ENCODE results near the gene SRGAP1.

Gene SRGAP1

DNA sequence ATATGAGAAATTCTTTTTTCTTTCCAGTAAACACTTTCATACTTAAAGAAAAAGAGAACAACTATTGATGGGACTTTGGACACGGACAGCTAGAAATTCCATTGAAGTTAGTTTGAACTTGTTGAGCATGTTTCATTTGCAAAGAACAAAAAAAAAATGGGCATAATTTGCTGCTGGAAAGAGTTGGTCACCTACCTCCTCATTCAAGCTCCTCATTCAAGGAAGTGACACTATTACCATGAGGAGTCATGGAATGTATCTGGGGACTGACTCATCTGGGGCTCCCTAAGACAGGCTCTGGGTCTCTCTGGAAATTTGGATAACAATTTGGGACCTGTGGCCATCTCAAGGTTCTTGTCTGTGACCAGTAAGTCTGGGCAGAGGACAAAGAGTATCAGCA, 327.2 kb downstream of the SRGAP1 start:
- in situ Hi-C loops (cut with MboI; ENCODE audit: low sequenced_read_pairs) = no loop called here
- H3K4me3 ChIP-seq = no peak overlapping the region
- no peak for DNase-seq (ENCODE audit: low spot score in 2 of 2)
- no peaks in the 10 kb centered on the region for H3K27me3 ChIP-seq (ENCODE audit: low read depth)
- H3K36me3 ChIP-seq (replicated peaks) = no peaks in the 10 kb centered on the region
- peaks cover 18% of the 10 kb centered on the region for H3K4me1 ChIP-seq
- no peaks in the 10 kb centered on the region for H3K9me3 ChIP-seq

DNA sequence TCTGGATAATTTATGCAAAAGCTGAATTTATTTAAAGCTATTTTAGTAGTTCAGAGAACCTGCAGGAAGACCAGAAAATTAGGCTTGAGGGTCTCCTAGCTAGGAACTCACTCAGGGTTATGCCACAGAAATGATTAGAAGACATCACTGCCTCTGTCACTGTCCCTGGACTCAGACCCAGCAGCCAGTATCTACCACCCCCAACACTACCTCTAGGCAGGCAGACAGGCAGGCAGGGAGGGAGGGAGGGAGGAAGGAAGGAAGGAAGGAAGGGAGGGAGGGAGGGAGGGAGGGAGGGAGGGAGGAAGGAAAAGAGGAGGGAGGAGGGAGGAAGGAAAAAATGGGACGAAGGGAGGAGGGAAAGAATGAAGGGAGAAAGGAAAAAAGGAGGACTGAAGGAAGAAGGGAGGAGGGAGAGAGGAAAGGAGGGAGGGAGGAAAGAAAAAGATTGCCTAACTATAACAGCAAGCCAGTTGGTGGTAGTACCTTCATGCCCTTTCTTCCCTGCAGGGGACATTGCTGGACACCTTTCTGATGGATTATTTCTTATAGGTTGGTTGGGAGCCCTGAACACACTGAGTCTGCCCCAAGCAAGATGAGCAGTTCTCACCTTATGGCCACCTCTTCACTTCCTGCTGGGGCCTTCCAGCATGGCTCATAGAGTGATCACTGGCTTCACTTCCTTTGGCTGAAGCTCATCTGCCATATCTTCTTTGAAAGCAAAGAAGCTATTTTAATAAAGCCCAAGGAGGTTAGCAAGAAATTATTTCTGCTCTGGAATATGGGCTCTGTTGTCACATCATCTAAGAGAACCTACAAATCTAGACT, 327.9 kb downstream of the SRGAP1 start:
- Histone ChIP-seq H3K4me3 (no peak overlapping the region), H3K27me3 (ENCODE audit: low read depth) (no peaks in the 10 kb centered on the region), H3K4me1 (peaks cover 18% of the 10 kb centered on the region), H3K36me3 (replicated peaks) (no peaks in the 10 kb centered on the region), H3K9me3 (no peaks in the 10 kb centered on the region)
- DNase-seq (ENCODE audit: low spot score in 2 of 2) = no peak
- in situ Hi-C loops (cut with MboI; ENCODE audit: low sequenced_read_pairs) = no loop called here

DNA sequence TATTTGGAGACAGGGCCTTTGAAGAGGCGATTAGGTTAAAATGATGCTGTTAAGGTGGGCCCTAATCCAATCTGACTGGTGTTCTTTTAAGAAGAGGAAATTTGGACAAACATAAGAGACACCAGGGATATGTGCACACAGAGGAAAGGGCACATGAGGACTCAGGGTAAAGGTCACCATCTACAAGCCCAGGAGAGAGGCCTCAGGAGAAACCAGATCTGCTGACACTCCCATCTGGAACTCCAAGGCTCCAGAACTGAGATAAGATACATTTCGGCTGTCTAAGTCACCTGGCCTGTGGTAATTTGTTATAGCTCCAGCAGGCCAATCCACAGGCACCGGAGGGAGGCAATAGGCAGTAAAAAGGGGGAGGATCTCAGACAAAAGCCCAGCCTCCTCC, 329.0 kb downstream of the SRGAP1 start:
- H3K9me3 ChIP-seq = no peaks in the 10 kb centered on the region
- DNase-seq (ENCODE audit: low spot score in 2 of 2) = no peak
- peaks cover 18% of the 10 kb centered on the region for H3K4me1 ChIP-seq
- no peaks in the 10 kb centered on the region for H3K36me3 ChIP-seq (replicated peaks)
- no peaks in the 10 kb centered on the region for H3K27me3 ChIP-seq (ENCODE audit: low read depth)
- no peak overlapping the region for H3K4me3 ChIP-seq
- in situ Hi-C loops (cut with MboI; ENCODE audit: low sequenced_read_pairs) = no loop called here

DNA sequence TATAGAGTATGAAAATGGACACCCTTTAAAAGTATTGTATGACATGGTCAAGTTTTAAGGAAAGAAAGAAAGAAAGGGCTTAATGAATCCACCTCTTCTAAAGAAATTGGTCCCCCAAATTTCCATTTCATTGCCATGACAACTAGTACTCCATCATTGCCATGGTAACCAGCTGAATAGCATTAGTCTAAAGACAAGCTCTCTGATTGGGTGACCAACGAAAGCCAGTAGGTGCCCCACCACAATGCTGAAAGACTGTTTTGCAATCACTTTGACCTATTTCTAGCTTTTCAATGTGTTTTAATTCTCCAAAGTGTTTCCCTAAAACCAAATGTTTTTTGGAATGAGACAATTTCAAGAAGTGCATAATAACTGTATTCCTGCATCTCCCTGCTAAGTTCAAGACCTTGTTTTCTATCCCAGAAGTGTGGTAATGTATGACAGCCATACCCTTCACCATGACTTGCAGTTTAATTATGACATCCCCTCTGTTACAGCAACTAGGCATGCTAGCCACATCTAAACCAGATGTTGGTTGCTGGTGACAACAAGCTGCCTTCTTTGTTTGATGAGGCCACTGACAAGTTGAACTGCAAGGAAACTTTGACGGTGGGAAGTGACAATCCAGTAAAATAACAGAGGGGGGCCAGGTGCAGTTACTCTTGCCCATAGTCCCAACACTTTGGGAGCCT, 330.9 kb downstream of the SRGAP1 start:
- H3K27me3 ChIP-seq (ENCODE audit: low read depth) = no peaks in the 10 kb centered on the region
- no peak for DNase-seq (ENCODE audit: low spot score in 2 of 2)
- H3K36me3 ChIP-seq (replicated peaks) = no peaks in the 10 kb centered on the region
- in situ Hi-C loops (cut with MboI; ENCODE audit: low sequenced_read_pairs) = no loop called here
- H3K4me1 ChIP-seq = peaks cover 8% of the 10 kb centered on the region
- no peaks in the 10 kb centered on the region for H3K9me3 ChIP-seq
- no peak overlapping the region for H3K4me3 ChIP-seq

DNA sequence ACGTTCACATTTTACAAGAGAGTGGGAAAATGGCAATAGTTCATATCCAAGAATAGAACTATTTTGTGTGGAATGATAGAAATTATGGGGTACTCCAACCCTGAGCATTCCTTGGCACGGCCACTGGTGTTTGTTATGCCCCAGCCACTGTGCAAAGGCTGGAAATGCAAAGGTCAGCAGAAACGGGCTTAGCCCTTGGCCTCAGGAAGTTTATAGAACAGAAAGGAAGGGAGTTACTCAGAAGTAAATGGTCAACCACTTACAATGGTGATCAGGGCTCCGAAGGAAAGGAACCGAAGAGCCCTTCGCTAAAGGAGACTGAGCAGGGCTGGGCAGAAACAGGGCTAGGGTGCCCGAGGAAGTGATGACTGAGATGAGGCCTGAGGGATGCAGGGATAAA, 332.5 kb downstream of the SRGAP1 start:
- Histone ChIP-seq H3K4me3 (no peak overlapping the region), H3K36me3 (replicated peaks) (no peaks in the 10 kb centered on the region), H3K27me3 (ENCODE audit: low read depth) (no peaks in the 10 kb centered on the region), H3K4me1 (no peaks in the 10 kb centered on the region), H3K9me3 (no peaks in the 10 kb centered on the region)
- DNase-seq (ENCODE audit: low spot score in 2 of 2) = no peak
- in situ Hi-C loops (cut with MboI; ENCODE audit: low sequenced_read_pairs) = no loop called here

DNA sequence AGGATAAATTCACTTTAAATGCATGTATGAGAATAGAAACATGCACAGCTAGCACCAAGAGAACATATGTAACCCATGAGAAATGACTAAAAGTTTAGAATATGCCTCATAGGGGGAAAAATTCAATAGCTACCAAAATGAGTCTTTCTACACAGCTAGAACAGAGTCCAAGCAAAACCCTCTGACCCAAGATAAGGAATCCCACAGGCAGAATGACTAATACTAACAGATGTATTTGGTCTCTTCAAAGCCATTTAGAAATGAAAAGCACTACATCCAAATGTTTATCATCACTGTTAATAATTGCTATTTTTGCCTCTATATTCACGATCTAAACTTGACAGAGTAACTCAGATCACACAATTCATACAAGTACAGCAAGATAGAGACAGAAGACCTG, 333.6 kb downstream of the SRGAP1 start:
- H3K4me1 ChIP-seq = no peaks in the 10 kb centered on the region
- no peaks in the 10 kb centered on the region for H3K36me3 ChIP-seq (replicated peaks)
- no peaks in the 10 kb centered on the region for H3K27me3 ChIP-seq (ENCODE audit: low read depth)
- no peak for DNase-seq (ENCODE audit: low spot score in 2 of 2)
- H3K4me3 ChIP-seq = no peak overlapping the region
- H3K9me3 ChIP-seq = no peaks in the 10 kb centered on the region
- in situ Hi-C loops (cut with MboI; ENCODE audit: low sequenced_read_pairs) = no loop called here

DNA sequence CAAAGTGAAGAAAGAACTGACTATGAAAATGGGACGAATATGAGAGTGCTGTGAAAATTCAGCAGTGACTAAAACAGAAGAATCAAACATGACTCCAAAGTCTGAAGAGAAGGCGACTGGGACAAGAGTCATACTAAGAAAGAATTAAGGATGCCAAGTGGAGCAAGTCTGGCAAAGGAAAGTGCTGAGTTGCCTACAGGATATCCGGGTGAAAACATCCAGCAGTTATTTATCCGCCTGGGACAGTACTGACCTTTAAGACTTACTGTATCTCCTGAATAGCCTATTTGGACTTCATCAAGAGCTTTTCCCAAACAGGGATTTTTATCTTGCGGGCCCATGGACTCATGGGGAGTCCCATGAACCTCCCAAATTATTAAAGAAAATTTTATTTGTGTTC, 336.5 kb downstream of the SRGAP1 start:
- no peaks in the 10 kb centered on the region for H3K9me3 ChIP-seq
- H3K4me1 ChIP-seq = no peaks in the 10 kb centered on the region
- in situ Hi-C loops (cut with MboI; ENCODE audit: low sequenced_read_pairs) = no loop called here
- H3K36me3 ChIP-seq (replicated peaks) = no peaks in the 10 kb centered on the region
- no peak overlapping the region for H3K4me3 ChIP-seq
- no peaks in the 10 kb centered on the region for H3K27me3 ChIP-seq (ENCODE audit: low read depth)
- DNase-seq (ENCODE audit: low spot score in 2 of 2) = no peak

DNA sequence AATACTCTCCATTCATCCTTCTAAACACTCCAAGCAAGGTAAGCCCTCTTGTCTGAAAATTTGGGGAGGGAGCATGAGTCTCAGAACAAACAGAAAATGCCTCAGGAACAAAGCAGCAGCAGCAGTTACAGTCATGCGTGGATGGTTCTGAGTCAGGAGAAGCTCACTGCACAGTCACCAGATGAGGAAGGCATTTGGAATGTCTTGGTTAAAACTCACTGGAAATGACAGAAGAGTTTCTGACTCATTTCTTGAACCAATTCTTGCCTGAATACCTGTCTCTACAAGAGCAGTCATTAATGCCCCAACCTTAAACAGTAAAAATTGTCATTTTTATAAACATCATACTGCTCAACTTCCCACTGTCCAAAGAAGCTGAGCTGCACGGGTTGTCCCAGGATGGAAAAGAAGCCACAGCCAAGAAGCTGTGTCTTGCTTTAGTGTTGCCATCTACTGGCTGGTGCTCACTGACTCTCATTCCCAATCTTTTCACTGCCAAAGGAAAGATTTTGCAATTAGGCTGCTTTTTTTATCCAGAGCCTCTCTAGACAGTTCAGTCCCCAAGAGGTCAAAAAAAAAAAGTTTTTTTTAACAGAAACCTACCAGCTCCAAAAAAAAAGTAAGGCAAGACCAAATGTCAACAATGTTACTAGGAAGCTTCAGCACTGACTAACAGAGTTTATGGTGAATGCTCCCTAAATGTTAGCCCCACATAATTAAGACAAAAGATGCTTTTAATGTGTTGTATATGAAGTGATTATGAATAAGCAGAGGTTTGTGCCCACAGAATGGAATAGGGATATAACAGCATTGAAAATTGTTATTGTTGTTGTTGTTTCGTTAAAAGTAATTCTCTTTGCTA, 337.2 kb downstream of the SRGAP1 start:
- no peaks in the 10 kb centered on the region for H3K36me3 ChIP-seq (replicated peaks)
- no peak overlapping the region for H3K4me3 ChIP-seq
- peak; percentile 48 to 55 for DNase-seq (ENCODE audit: low spot score in 2 of 2)
- no peaks in the 10 kb centered on the region for H3K4me1 ChIP-seq
- in situ Hi-C loops (cut with MboI; ENCODE audit: low sequenced_read_pairs) = no loop called here
- no peaks in the 10 kb centered on the region for H3K27me3 ChIP-seq (ENCODE audit: low read depth)
- H3K9me3 ChIP-seq = no peaks in the 10 kb centered on the region

DNA sequence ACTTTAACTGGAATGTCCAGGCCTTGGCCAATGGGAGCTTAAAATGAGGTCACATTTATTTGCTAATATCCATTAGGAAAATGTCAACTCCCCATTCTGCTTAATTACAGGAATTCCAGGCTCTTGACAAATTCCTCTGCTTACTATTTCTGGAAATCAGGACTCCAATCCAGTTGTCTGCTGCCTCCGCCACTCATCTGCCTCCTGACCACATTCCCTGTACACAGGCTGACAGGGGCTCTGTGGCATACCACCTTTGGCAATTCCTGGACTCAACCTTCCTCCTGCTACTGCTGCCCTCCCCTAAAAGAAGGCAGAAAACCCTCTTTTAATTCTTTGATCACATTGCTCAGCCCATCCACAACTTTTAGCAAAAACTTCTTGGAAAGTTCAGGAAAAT, 339.7 kb downstream of the SRGAP1 start:
- in situ Hi-C loops (cut with MboI; ENCODE audit: low sequenced_read_pairs) = no loop called here
- H3K4me1 ChIP-seq = no peaks in the 10 kb centered on the region
- DNase-seq (ENCODE audit: low spot score in 2 of 2) = no peak
- H3K27me3 ChIP-seq (ENCODE audit: low read depth) = no peaks in the 10 kb centered on the region
- H3K36me3 ChIP-seq (replicated peaks) = no peaks in the 10 kb centered on the region
- H3K9me3 ChIP-seq = no peaks in the 10 kb centered on the region
- H3K4me3 ChIP-seq = no peak overlapping the region

DNA sequence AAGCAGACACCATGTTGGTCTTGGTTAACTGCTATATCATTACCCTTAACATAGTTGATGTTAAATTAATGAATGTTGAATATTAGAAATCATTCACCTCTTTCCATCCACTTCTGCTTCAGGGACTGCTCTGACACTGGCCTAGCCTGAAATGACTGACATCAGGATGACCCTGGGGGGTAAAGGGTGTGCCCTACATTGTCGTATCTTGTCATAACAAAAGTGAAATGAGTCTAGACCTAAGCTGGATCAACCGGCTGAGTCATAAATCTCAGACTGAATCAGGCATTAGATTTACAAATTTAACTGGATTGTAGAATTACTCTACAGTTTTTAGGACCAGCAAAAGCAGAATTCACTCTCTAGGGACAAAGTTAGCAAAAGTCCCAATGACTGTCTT, 342.3 kb downstream of the SRGAP1 start:
- H3K4me3 ChIP-seq = no peak overlapping the region
- H3K4me1 ChIP-seq = no peaks in the 10 kb centered on the region
- no peaks in the 10 kb centered on the region for H3K36me3 ChIP-seq (replicated peaks)
- DNase-seq (ENCODE audit: low spot score in 2 of 2) = no peak
- H3K27me3 ChIP-seq (ENCODE audit: low read depth) = no peaks in the 10 kb centered on the region
- no peaks in the 10 kb centered on the region for H3K9me3 ChIP-seq
- in situ Hi-C loops (cut with MboI; ENCODE audit: low sequenced_read_pairs) = no loop called here

DNA sequence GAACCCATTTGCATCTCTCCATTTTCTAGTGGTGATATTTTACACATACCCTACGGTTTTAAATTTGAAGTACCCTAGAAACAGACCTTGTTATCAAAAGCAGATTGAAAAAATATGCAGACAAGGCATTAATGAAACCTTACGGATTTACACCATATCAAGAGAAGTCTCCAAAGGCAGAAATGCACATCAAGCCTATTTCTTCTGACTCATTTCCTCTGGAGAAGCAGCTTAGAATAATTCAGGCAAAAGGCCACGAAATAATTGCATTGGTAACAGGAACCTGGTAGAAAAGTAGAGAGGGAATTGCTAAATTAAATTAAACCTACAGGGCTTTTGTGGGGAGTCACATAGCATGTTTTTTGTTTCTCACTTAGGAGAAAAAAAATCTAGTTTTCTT, 342.9 kb downstream of the SRGAP1 start:
- in situ Hi-C loops (cut with MboI; ENCODE audit: low sequenced_read_pairs) = no loop called here
- Histone ChIP-seq H3K4me1 (no peaks in the 10 kb centered on the region), H3K4me3 (no peak overlapping the region), H3K36me3 (replicated peaks) (no peaks in the 10 kb centered on the region), H3K9me3 (no peaks in the 10 kb centered on the region), H3K27me3 (ENCODE audit: low read depth) (no peaks in the 10 kb centered on the region)
- DNase-seq (ENCODE audit: low spot score in 2 of 2) = no peak

DNA sequence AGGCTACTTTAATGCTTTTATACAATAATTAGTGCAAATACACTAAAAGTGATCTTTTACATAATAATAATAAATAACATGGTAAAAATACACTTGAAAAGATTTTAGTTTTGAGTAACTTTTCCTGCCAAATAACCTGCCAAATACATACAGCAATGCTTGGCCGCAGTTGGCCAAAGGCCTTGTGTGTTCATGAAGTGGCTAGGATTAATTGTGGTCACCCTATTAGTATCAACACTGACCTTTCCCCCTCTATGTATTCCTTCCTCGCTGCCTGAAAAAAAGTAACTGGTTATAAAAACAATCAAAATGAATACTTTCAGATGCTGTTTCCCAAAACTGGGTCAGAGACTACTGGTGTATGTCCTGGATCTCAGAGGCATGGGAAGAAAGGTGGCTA, 343.3 kb downstream of the SRGAP1 start:
- DNase-seq (ENCODE audit: low spot score in 2 of 2) = no peak

DNA sequence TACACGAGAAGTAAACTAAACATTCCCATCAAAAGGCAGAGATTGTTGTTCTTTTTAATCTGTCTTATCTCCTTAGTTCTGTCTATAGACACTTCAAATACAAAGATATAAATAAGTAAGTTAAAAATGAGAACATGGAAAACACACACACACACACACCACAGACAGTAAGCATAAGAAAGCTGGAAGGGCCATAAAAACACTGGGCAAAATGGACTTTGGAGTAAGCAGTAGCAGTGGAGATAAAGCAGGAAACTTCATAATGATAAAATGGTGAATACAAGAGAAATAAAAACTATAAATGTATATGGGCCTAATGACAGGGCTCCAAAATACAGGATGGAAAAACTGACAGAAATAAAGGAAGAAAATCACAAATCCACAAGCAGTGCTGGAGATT, 345.0 kb downstream of the SRGAP1 start:
- Histone ChIP-seq H3K27me3 (ENCODE audit: low read depth) (no peaks in the 10 kb centered on the region), H3K4me3 (no peak overlapping the region), H3K9me3 (no peaks in the 10 kb centered on the region), H3K4me1 (no peaks in the 10 kb centered on the region), H3K36me3 (replicated peaks) (no peaks in the 10 kb centered on the region; the same call in 1 of the 2 replicates)
- in situ Hi-C loops (cut with MboI; ENCODE audit: low sequenced_read_pairs) = no loop called here
- DNase-seq (ENCODE audit: low spot score in 2 of 2) = no peak

More for the DNA sequence above, 343.3 kb downstream of the SRGAP1 start:
- no peaks in the 10 kb centered on the region; the same call in 1 of the 2 replicates for H3K36me3 ChIP-seq (replicated peaks)
- no peak overlapping the region for H3K4me3 ChIP-seq
- no peaks in the 10 kb centered on the region for H3K27me3 ChIP-seq (ENCODE audit: low read depth)
- in situ Hi-C loops (cut with MboI; ENCODE audit: low sequenced_read_pairs) = no loop called here
- no peaks in the 10 kb centered on the region for H3K4me1 ChIP-seq
- H3K9me3 ChIP-seq = no peaks in the 10 kb centered on the region

DNA sequence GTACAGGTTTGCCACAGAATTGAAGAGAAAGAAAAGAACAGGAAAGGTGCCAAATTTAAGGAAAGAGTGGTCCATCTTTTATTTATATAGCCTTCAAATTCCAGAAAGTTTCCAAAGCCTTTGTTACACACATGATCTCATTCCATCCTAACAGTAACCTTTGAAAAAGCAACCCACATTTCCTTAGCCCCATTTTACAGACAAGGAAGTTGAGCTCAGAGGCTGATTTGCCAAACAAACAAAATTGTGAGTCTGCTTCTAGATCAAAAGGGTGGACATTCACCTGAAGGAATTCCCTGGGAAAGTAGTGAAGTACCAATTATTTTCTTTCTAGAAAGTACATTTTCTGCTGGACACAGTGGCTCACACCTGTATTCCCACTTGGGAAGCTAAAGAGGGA, 345.6 kb downstream of the SRGAP1 start:
- no peak for DNase-seq (ENCODE audit: low spot score in 2 of 2)
- Histone ChIP-seq H3K9me3 (no peaks in the 10 kb centered on the region), H3K4me1 (no peaks in the 10 kb centered on the region), H3K4me3 (no peak overlapping the region), H3K27me3 (ENCODE audit: low read depth) (no peaks in the 10 kb centered on the region), H3K36me3 (replicated peaks) (no peaks in the 10 kb centered on the region; the same call in 1 of the 2 replicates)
- in situ Hi-C loops (cut with MboI; ENCODE audit: low sequenced_read_pairs) = no loop called here

All from HAP-1 (cell line).